Activated T-cell treated with anti-CD3 and anti-CD28 coated beads for 48 hours (primary cell): ENCODE data around the gene HABP4.

Source experiments
- DNase-seq: peaks from one replicate; pipeline ENCODE4 v3.0.0-alpha.2; 2020; ENCODE audit warnings: low read depth

The HABP4 gene

DNA sequence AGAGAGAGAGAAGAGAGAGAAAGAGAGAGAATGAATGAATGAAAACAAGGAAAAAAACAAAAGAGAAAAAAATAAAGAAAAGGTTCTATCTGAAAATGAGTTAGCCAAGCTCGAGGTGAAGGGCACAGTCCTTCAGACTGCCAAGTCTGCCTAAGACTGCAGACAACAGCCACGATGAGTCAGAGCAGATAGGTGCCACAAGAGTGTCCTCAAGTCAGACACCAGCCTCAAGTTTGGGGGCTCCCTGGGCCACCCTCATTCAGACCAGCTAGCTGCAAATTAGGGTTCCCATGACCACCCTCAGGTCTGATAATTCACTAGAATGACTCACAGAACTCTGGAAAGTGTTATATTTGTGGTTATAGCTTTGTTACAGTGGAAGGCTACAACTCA is 13.9 kb upstream of the HABP4 start:
- no peak for DNase-seq

DNA sequence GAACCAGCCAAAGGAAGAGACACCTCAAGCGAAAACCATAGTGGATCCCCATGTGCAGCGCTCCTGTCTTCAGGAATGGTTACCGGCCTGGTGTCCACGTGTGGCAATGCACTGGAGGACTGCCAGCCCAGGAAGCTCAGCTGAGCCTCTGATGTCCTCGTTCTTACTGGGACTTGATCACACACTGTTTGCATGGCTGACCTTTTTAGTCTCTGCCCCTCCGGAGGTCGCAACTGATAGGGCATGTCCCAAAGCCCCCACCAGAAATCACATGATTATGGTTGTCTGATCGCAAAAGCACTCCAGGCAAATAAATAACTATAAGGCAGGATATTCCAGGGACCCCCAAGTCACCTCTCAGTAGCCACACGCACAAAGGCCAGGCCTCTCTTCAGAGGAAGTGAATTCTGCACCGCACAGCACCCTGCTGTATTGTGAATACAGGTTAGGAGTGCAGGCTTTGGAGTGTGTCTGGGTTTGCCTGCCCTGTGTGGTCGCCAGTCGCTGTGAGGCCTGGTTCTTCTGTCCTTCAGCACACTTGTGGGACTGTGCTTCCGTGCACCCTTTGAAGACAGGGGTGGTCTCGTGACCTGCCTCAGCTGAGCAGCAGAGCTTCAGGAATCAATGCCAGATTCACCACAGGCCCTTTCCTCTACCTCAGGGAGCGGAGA is 13.4 kb upstream of the HABP4 start:
- DNase-seq, result no peak

GRCh38 chr9:96437454-96437853 is 12.5 kb upstream of the HABP4 start:
- no peak for DNase-seq

GRCh38 chr9:96440671-96441199 is 9.2 kb upstream of the HABP4 start:
- DNase-seq, result no peak

GRCh38 chr9:96441798-96442445 is 8.0 kb upstream of the HABP4 start:
- no peak for DNase-seq

GRCh38 chr9:96442491-96442890 is 7.5 kb upstream of the HABP4 start:
- no peak for DNase-seq

GRCh38 chr9:96447406-96447805 is 2.6 kb upstream of the HABP4 start:
- DNase-seq, result no peak

DNA sequence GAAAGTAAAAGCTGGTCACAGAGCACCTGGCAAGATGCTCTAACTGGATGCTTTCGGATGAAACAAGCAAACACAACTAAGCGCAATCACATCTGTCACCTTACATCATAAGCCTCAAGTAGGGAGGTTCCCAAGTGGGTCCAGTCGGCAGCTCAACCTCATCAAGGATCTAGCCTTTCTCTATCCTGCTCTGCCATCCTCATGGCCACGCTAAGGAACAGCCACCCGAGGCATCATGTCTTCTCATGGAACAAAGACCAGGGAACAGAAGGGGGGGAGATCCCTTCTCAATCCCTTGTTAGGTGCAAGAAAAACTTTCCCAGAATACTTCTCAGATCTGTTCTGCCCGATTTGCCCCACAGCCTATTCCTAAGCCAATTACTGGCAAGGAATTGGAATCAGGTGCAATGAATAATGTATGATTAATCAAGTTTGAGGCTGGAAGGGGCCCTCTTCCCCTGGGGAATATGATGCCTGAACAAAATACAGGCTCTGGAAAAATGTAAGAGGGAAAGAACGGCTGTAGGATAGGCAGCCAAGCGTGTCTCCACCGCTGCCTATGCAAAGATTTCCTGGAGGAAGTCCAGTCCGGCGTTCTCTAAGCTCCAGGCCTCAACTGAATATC is 1.3 kb upstream of the HABP4 start:
- no peak for DNase-seq

GRCh38 chr9:96449523-96449844 is 485 bp upstream of the HABP4 start:
- DNase-seq, result peak; percentile 6

- DNase-seq, result peak; percentile 19
Measured at GRCh38 chr9:96450613-96451528, 902 bp downstream of the HABP4 start.

GRCh38 chr9:96453625-96454024 is 3.7 kb downstream of the HABP4 start:
- no peak for DNase-seq

GRCh38 chr9:96457266-96457665 is 7.3 kb downstream of the HABP4 start:
- no peak for DNase-seq

GRCh38 chr9:96458226-96458625 is 8.3 kb downstream of the HABP4 start:
- no peak for DNase-seq

DNA sequence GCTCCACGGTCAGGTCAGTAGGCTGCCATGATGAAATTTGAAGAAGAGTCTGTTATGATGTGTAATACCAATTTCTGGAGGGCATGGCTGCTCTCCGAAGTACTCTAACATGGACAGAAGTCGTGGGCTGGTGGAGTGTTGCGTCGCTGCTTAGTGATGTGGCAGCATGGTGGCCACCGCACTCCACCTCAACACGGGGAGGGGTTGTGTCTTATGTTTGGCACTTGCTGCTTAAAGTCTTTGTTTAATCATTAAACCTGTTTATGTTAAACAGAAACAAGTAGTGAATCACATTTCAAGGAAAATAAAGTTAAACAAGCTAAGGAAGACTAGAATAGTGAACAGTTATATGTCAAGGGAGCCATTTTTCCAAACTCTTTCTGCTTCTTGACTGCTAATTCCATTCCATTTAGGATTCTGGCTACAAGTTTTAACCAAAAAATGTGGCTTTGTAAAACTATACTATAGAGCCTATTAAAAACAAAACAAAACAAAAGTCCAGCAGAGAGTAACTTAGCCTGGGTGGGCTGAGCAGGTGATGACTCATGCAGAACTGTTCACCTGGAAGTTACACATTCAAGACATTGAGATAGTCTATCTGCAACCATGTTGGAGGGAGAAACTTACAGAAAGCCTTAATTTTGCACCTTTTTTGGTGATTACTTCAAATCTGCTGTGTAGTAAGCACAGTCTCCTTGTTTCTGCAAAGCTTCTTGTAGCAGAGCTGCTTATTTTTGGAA is 9.5 kb downstream of the HABP4 start:
- DNase-seq, result no peak

- DNase-seq, result no peak
Measured at GRCh38 chr9:96460470-96460869, 10.5 kb downstream of the HABP4 start.

- DNase-seq, result no peak
Measured at GRCh38 chr9:96460882-96461281, 10.9 kb downstream of the HABP4 start.

DNA sequence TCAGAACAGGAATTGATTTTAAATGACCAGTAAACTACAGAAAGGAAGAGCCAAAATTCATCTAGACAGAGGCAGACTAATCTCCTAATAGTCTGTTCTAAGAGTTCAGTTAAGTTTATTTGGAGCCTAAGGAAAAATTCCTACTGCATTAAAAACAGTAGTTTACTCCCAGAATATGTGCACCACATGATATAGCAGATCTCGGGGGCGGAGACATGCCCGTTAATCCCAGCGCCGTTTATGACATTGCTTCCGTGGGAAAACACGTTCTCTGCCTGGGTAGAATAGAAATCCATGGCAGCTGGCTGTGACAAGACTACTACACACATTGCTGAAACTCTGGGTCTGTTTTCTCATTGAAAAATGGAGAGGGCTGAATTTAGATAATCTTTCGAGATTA is 11.4 kb downstream of the HABP4 start:
- DNase-seq, result no peak

- DNase-seq, result no peak
Measured at GRCh38 chr9:96462541-96462940, 12.6 kb downstream of the HABP4 start.

GRCh38 chr9:96464426-96464825 is 14.5 kb downstream of the HABP4 start:
- DNase-seq, result no peak

GRCh38 chr9:96467784-96468183 is 17.8 kb downstream of the HABP4 start:
- no peak for DNase-seq

DNA sequence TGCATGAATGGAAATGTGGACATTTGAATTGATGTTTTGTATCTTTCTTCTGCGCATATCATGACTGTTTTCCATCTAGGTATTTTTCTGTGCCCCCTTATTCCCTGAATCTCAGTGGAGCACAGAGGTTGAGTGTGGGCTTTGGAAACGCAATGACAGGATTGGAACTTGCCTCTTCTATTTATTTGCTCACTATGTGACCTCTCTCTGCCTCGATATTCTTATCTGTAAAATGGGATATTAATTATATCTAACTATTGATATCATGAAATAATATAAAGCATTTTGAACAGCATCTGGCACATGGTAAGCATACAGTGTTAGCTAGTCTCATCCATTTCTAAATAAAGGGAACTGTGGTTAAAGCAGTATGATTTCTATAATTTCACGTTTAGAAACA is 26.0 kb downstream of the HABP4 start:
- no peak for DNase-seq

- no peak for DNase-seq
Measured at GRCh38 chr9:96476591-96476990, 26.6 kb downstream of the HABP4 start.
